ENCODE measurements around the gene RAPGEF5. TPM values are rescaled to one million over a fixed set of nuclear protein-coding genes. Genes with fewer than 3 reads are reported as not detected.

RAPGEF5 gene
- total RNA-seq, 1 donor: 1.1 TPM

DNA sequence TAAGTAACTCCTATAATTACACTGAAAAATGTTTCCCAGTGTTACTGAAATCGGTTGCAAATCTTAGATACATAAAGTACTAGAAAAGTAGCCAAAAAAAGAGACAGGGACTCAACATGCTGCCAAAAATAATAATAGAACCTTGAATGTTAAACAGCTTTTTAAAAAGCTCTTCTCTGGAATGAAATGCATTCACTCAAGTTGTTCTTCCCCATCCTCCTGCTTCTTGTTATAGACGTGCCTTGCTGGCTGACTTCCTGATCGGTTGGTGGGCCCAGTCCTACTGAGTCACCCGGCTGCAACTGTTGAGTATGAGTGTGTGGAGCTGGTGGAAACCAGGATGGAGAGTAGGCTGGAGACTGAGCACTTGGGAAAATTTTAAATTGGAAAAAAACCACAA lies 30.6 kb upstream of the RAPGEF5 start:
- Histone ChIP-seq H3K9me3 (ENCODE audit: low read depth, low read length) (no peaks in the 10 kb centered on the region), H2AFZ (ENCODE audit: low read length) (no peak overlapping the region), H3K27me3 (ENCODE audit: insufficient read depth, low read length) (no peaks in the 10 kb centered on the region), H3K4me3 (ENCODE audit: insufficient read depth, low read length) (no peak overlapping the region), H3K27ac (ENCODE audit: low read depth, low read length) (no peak overlapping the region), H3K79me2 (ENCODE audit: insufficient read depth, low read length) (no peaks in the 10 kb centered on the region), H3K4me1 (ENCODE audit: insufficient read depth, low read length) (peaks cover 9% of the 10 kb centered on the region), H3K36me3 (ENCODE audit: insufficient read depth, low read length) (no peaks in the 10 kb centered on the region), H4K20me1 (ENCODE audit: insufficient read depth, low read length) (no peaks in the 10 kb centered on the region), H3K4me2 (ENCODE audit: insufficient read depth, low read length) (peak overlapping the region; percentile 50)
- peak; percentile 84 for DNase-seq (ENCODE audit: insufficient read length, low spot score, missing footprints)
- TF ChIP-seq, protein P1, sequence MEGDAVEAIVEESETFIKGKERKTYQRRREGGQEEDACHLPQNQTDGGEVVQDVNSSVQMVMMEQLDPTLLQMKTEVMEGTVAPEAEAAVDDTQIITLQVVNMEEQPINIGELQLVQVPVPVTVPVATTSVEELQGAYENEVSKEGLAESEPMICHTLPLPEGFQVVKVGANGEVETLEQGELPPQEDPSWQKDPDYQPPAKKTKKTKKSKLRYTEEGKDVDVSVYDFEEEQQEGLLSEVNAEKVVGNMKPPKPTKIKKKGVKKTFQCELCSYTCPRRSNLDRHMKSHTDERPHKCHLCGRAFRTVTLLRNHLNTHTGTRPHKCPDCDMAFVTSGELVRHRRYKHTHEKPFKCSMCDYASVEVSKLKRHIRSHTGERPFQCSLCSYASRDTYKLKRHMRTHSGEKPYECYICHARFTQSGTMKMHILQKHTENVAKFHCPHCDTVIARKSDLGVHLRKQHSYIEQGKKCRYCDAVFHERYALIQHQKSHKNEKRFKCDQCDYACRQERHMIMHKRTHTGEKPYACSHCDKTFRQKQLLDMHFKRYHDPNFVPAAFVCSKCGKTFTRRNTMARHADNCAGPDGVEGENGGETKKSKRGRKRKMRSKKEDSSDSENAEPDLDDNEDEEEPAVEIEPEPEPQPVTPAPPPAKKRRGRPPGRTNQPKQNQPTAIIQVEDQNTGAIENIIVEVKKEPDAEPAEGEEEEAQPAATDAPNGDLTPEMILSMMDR (IDR thresholded peaks at IDR 0.05; ENCODE audit: extremely low read depth, low read depth, low read length): no peak

DNA sequence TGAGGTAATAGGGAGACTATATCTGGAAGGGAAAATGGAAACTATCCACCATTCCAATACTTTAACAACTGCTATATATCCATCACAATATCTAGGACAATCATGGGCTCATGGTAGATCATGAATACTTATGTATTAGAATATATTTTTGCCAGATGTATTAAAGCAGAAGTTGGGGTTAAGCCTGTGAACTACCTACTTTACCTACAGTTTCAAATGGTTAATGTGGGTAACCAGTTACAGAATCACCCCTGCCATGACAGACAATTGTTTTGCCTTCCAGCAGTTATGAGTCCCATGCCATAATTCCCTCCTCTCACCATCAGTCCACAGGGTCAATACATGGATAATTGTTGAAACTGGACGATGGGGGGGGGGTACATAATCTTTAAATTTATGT lies 29.9 kb upstream of the RAPGEF5 start:
- H3K36me3 ChIP-seq (ENCODE audit: insufficient read depth, low read length): no peaks in the 10 kb centered on the region
- H3K4me3 ChIP-seq (ENCODE audit: insufficient read depth, low read length): no peak overlapping the region
- no peak overlapping the region for H3K27ac ChIP-seq (ENCODE audit: low read depth, low read length)
- no peaks in the 10 kb centered on the region for H3K79me2 ChIP-seq (ENCODE audit: insufficient read depth, low read length)
- H3K27me3 ChIP-seq (ENCODE audit: insufficient read depth, low read length): no peaks in the 10 kb centered on the region
- no peaks in the 10 kb centered on the region for H4K20me1 ChIP-seq (ENCODE audit: insufficient read depth, low read length)
- H3K9me3 ChIP-seq (ENCODE audit: low read depth, low read length): no peaks in the 10 kb centered on the region
- peaks cover 9% of the 10 kb centered on the region for H3K4me1 ChIP-seq (ENCODE audit: insufficient read depth, low read length)
- DNase-seq (ENCODE audit: insufficient read length, low spot score, missing footprints): no peak
- TF ChIP-seq, protein P1 (IDR thresholded peaks at IDR 0.05; ENCODE audit: extremely low read depth, low read depth, low read length): no peak
- no peak overlapping the region for H3K4me2 ChIP-seq (ENCODE audit: insufficient read depth, low read length)
- no peak overlapping the region for H2AFZ ChIP-seq (ENCODE audit: low read length)

DNA sequence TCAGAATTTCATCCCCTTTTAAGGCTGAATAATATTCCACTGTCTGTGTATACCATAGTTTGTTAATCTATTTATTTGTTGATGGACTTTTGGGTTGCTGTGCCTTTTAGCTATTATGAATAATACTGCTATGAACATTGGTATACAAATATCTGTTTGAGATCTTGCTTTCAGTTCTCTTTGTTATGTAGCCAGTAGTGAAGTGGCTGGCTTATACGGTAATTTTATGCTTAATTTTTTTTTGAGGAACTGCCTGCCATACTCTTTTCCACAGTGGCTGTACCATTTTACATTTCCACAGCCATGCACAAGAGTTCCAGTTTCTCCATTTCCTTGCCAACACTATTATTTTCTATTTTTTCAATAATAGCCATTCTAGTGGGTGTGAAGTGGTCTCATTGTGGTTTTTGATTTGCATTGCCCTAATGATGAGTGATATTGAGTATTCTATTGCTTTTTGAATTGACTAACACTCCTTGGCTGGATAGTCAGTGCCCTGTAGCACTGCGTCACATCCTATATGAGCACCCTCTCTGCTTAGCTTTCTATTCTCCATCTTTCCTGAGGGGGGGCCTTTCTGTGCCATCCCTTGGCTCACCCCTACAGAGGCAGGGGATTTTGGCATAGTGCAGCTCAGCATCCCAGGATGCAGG lies 29.4 kb upstream of the RAPGEF5 start:
- TF ChIP-seq, protein P1 (IDR thresholded peaks at IDR 0.05; ENCODE audit: extremely low read depth, low read depth, low read length): no peak
- Histone ChIP-seq H3K4me3 (ENCODE audit: insufficient read depth, low read length) (no peak overlapping the region), H3K27ac (ENCODE audit: low read depth, low read length) (no peak overlapping the region), H3K4me2 (ENCODE audit: insufficient read depth, low read length) (no peak overlapping the region), H3K9me3 (ENCODE audit: low read depth, low read length) (no peaks in the 10 kb centered on the region), H3K79me2 (ENCODE audit: insufficient read depth, low read length) (no peaks in the 10 kb centered on the region), H3K27me3 (ENCODE audit: insufficient read depth, low read length) (no peaks in the 10 kb centered on the region), H2AFZ (ENCODE audit: low read length) (no peak overlapping the region), H3K36me3 (ENCODE audit: insufficient read depth, low read length) (no peaks in the 10 kb centered on the region), H3K4me1 (ENCODE audit: insufficient read depth, low read length) (peaks cover 9% of the 10 kb centered on the region), H4K20me1 (ENCODE audit: insufficient read depth, low read length) (no peaks in the 10 kb centered on the region)
- DNase-seq (ENCODE audit: insufficient read length, low spot score, missing footprints): no peak

DNA sequence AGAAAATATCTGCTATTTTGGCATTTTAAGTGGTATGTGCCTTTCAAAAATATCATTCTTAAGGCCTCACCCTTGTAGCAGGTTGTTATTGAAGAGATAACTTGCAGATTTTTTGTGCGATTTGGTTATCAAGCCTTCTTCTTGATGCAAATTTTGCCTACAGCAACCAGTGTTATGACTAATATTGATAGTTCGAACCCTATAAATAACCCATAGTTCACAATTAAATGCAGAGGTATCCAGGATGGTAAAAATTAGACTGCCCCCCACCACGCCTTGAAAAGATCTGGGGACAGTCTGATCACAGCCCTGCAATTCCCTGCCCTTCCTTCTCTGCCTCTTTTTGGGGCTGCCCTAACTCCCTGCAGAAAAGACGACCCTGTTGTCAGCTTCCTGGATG lies 28.4 kb upstream of the RAPGEF5 start:
- no peak for DNase-seq (ENCODE audit: insufficient read length, low spot score, missing footprints)
- TF ChIP-seq, protein P1 (IDR thresholded peaks at IDR 0.05; ENCODE audit: extremely low read depth, low read depth, low read length): no peak
- no peak overlapping the region for H3K4me3 ChIP-seq (ENCODE audit: insufficient read depth, low read length)

More for the DNA sequence above, 28.4 kb upstream of the RAPGEF5 start:
- Histone ChIP-seq H3K79me2 (ENCODE audit: insufficient read depth, low read length) (no peaks in the 10 kb centered on the region), H4K20me1 (ENCODE audit: insufficient read depth, low read length) (no peaks in the 10 kb centered on the region), H3K27ac (ENCODE audit: low read depth, low read length) (no peak overlapping the region), H2AFZ (ENCODE audit: low read length) (no peak overlapping the region), H3K4me1 (ENCODE audit: insufficient read depth, low read length) (peaks cover 9% of the 10 kb centered on the region), H3K36me3 (ENCODE audit: insufficient read depth, low read length) (no peaks in the 10 kb centered on the region), H3K4me2 (ENCODE audit: insufficient read depth, low read length) (no peak overlapping the region), H3K9me3 (ENCODE audit: low read depth, low read length) (no peaks in the 10 kb centered on the region), H3K27me3 (ENCODE audit: insufficient read depth, low read length) (no peaks in the 10 kb centered on the region)

Data from osteoblast (primary cell).